A549 (cell line): ENCODE measurements around the gene TNS1. TPM values are rescaled to one million over a fixed set of nuclear protein-coding genes. Genes with fewer than 3 reads are reported as not detected.

Source experiments
- ATAC-seq, 2 experiments: fragments of 200-7000 bp in 1 of 2; fragments of >200 bp in 1 of 2; cut with Nextera tagmentation in 1 of 2; cut with Tn5 transposase in 1 of 2; 3 replicates each; pipeline versions ENCODE4 v1.8.0 to v1.9.1; 2018 to 2020; ENCODE audit warnings: mild to moderate bottlenecking in 1 of 2, moderate library complexity in 1 of 2
- CTCF ChIA-PET: fragments of 300-600 bp; sonication (Branson Sonifier 250); formaldehyde crosslinking; extraction: SDS; loops from one replicate; lab custom pipeline; 2021; ENCODE audit warnings: antibody characterized with exemption, inconsistent platforms; lab: Yijun Ruan, JAX
- POLR2A ChIA-PET: fragments of 350-600 bp; formaldehyde crosslinking; extraction: SDS; loops from one replicate; lab custom pipeline; 2021; ENCODE audit warnings: antibody characterized with exemption, inconsistent platforms; lab: Yijun Ruan, JAX
- DNase-seq, 2 experiments: peaks; one replicate each; pipeline versions ENCODE4 v3.0.0 to v3.0.0-alpha.2; 2011 to 2016; ENCODE audit warnings: low read depth in 1 of 2, low spot score in 1 of 2
- FAIRE-seq: peaks from 2 replicates; lab custom pipeline; 2011; peaks lifted over from hg19 to GRCh38; lab: Jason Lieb, UNC
- H3K27ac ChIP-seq, 2 experiments: fragments of >200 bp; sonication (Bioruptor Twin); formaldehyde crosslinking; 3 replicates each; pipeline ENCODE4 v1.5.1; 2016 to 2017
- H3K4me1 ChIP-seq: fragments of >200 bp; sonication (Bioruptor Twin); formaldehyde crosslinking; 3 replicates; pipeline ENCODE4 v1.6.1; 2016
- H3K4me2 ChIP-seq: fragments of >200 bp; sonication (Bioruptor Twin); formaldehyde crosslinking; 3 replicates; pipeline ENCODE4 v1.6.1; 2016
- H3K4me3 ChIP-seq: fragments of >200 bp; sonication (Bioruptor Twin); formaldehyde crosslinking; 3 replicates; pipeline ENCODE4 v1.5.1; 2016
- H3K9me3 ChIP-seq: fragments of >200 bp; sonication (Bioruptor Twin); formaldehyde crosslinking; 3 replicates; pipeline ENCODE4 v1.6.1; 2016
- BHLHE40 ChIP-seq: IDR thresholded peaks from 2 replicates; pipeline ENCODE4 v1.6.1; 2012; ENCODE audit warnings: low read depth, low read length, inconsistent platforms
- CHD4 ChIP-seq: fragments of 200-600 bp; sonication (generic); IDR thresholded peaks from 2 replicates; pipeline ENCODE4 v1.6.1; 2016; ENCODE audit warnings: antibody characterized with exemption, mild to moderate bottlenecking, borderline replicate concordance
- CTCF ChIP-seq: fragments of >200 bp; sonication (Bioruptor Twin); formaldehyde crosslinking; IDR thresholded peaks from 3 replicates; pipeline ENCODE4 v1.5.1; 2016
- EHMT2 ChIP-seq: fragments of 200-600 bp; sonication (generic); IDR thresholded peaks from 2 replicates; pipeline ENCODE4 v1.6.1; 2016; ENCODE audit warnings: antibody characterized with exemption, low read depth, mild to moderate bottlenecking, moderate library complexity
- FOSL2 ChIP-seq, 2 experiments: fragments of 450-650 bp in 1 of 2; fragments of >200 bp in 1 of 2; sonication (Bioruptor Twin) in 1 of 2; formaldehyde crosslinking; IDR thresholded peaks; 2 replicates each; pipeline versions ENCODE4 v1.5.0 to v1.6.1; 2016 to 2020; ENCODE audit warnings: mild to moderate bottlenecking in 1 of 2, moderate library complexity in 1 of 2
- GATA3 ChIP-seq: IDR thresholded peaks from 2 replicates; pipeline ENCODE4 v1.6.1; 2012; ENCODE audit warnings: borderline replicate concordance
- HES2 ChIP-seq: fragments of >200 bp; sonication (Bioruptor Twin); formaldehyde crosslinking; IDR thresholded peaks from 2 replicates; pipeline ENCODE4 v1.6.1; 2016
- HOXA7 ChIP-seq: fragments of 250-450 bp; sonication (Bioruptor Pico); IDR thresholded peaks from 2 replicates; pipeline ENCODE4 v1.5.0; 2020; ENCODE audit warnings: mild to moderate bottlenecking, moderate library complexity
- HOXB5 ChIP-seq: fragments of 250-450 bp; sonication (Bioruptor Pico); IDR thresholded peaks from 2 replicates; pipeline ENCODE4 v1.5.0; 2020; ENCODE audit warnings: mild to moderate bottlenecking, moderate library complexity
- JUNB ChIP-seq: fragments of >200 bp; sonication (Bioruptor Twin); formaldehyde crosslinking; IDR thresholded peaks from 2 replicates; pipeline ENCODE4 v1.6.1; 2016
- MAZ ChIP-seq: fragments of 150-350 bp; IDR thresholded peaks from 2 replicates; pipeline ENCODE4 v1.6.1; 2014; ENCODE audit warnings: antibody characterized with exemption, low read depth, low read length, borderline replicate concordance
- NPAS2 ChIP-seq: fragments of 250-450 bp; sonication (Bioruptor Pico); IDR thresholded peaks from 2 replicates; pipeline ENCODE4 v1.8.0; 2022; ENCODE audit warnings: mild to moderate bottlenecking, moderate library complexity, borderline replicate concordance
- TP53 ChIP-seq: fragments of 250-450 bp; sonication (Bioruptor Pico); IDR thresholded peaks from 2 replicates; pipeline ENCODE4 v1.5.0; 2021; ENCODE audit warnings: mild to moderate bottlenecking, moderate library complexity
- ZFP36 ChIP-seq: fragments of 450-650 bp; IDR thresholded peaks from 2 replicates; pipeline ENCODE4 v1.6.1; 2014; ENCODE audit warnings: borderline replicate concordance; ENCODE audit not compliant: partially characterized antibody
- WGBS: methylation state at CpG from one replicate; pipeline ENCODE4 v1.1.6; 2017; ENCODE audit errors: missing lambda C conversion rate; 5-methylcytosine and 5-hydroxymethylcytosine counted together
- polyA plus RNA-seq, 4 experiments: library from polyadenylated mRNA; depleted of rRNA in 3 of 4; stranded (reverse); fragments of >200 nt; fragmentation: RNase III in 1 of 4; extraction: RNeasy Plus Mini Kit Qiagen cat#74134 plus additional on column Dnase treatment in 1 of 4; gene quantifications; 2 replicates in 3 of 4; 3 replicates in 1 of 4; pipeline ENCODE4 v1.2.3, GENCODE V29; 2011 to 2017
- TF ChIP-seq, protein P1 (sequence below): fragments of 250-450 bp; sonication (Bioruptor Pico); IDR thresholded peaks from 2 replicates; pipeline ENCODE4 v1.5.0; 2020; ENCODE audit warnings: low read depth, mild to moderate bottlenecking, moderate library complexity
- TF ChIP-seq, protein P2 (sequence below): IDR thresholded peaks from 2 replicates; pipeline ENCODE4 v1.6.1; 2012

Gene TNS1
- polyA plus RNA-seq, 2 of the 4 experiments (the other 2 are of a cell fraction), result 4.9 to 10.6 TPM

DNA sequence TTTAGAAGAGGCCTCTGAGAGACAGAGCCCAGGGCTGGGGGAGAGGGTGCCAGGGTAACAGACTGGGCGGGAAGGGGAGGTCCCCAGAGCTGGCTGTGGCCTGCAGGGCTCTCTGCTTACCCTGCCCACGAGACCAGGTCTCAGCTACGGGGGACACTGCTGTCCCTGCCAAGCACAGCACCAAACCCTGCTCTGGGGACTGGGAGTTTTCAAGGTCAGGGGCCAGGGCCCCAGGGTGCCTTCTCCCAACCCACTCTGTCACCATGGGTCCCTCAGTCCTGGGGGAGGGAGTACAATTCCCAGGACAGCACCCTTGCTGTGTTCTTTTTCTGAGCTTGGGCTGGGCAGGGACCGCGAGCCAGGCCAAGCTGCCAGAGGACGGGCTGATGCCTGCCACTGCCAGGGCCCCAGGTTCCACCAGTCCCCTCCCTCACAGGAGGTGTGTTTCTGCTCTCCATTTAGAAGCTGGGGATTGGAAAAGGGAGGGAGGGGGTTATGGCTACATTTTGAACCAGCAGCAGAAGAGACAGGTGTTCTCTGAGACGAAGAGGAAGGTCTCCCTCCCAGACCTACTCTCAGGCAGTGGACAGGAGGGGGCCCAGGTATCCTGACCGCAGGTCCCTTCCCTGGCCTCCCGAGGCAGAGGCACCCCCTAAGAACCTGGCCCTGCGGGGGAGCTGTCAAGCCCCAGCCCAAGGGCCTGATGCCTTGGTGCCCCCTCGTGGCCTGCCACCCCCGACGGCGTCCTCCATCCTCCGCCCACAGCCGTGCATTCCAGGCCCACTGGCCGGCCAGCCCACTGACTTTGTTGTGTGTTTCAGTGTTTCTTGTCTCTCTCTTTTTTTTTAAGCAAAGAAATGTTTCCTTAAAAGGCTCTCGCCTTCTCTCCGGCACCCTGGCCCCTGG, 80.4 kb downstream of the TNS1 start:
- WGBS, result 70% methylated on average over 18 of the region's 19 CpGs
- H3K4me1 ChIP-seq, result peaks cover 57% of the 10 kb centered on the region
- FAIRE-seq, result no peak

DNA sequence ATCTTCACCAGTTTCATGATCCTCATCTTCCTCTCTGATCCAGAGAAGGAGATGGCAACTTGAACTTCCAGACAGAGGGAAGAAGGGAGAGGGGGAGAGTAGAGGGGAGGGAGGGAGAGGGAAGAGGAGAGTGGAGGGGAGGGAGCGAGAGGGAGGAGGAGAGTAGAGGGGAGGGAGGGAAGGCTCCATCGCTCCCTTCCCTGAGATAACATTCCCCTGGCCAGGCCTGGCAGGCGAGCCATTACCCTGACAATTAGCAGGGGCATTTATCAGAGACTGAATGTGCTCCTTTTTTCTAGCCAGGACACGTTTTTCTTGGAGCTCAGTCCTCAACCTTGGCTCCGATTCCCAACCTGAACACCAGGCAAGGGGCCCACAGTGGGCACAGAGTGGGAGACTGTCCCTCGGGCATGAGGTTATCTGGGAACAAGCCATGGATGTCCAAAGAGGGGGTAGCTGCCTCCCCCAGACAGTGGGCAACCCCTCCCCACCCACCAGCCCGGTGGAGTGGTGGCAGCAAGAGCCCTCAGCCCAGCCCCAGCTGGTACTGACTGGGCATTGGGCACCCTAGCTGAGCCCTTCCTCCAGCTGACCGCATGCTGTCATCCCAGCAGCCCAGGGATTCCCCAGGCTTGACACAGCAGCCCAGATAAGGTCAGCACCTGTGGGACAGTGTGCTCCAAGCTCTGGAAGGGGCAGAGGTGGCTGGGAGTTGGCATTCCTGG, 81.8 kb downstream of the TNS1 start:
- CTCF ChIA-PET, result interaction anchor here (0.6 to 2.4 kb wide), 11 partner anchors 12 to 267 kb away, joined by 3 to 14 read pairs (median 4); no protein-coding TSS in a partner anchor
- ATAC-seq, result peak in 1 of 2 experiments; percentile 34; a peak in 3 of 6 replicates
- H3K27ac ChIP-seq, result peak overlapping the region; percentile 61 to 85
- DNase-seq, result no peak
- no peaks in the 10 kb centered on the region for H3K9me3 ChIP-seq
- FAIRE-seq, result no peak
- WGBS, result 47% methylated on average over 6 of the region's 8 CpGs
- H3K4me3 ChIP-seq, result no peak overlapping the region
- H3K4me1 ChIP-seq, result peaks cover 70% of the 10 kb centered on the region
- TF ChIP-seq CHD4, result no peak
- H3K4me2 ChIP-seq, result no peak overlapping the region; the same call in 2 of the 3 replicates
- POLR2A ChIA-PET, result no interaction called here

More for the DNA sequence above, 80.4 kb downstream of the TNS1 start:
- ATAC-seq (peak in 1 of 2 experiments; percentile 12; a peak in 2 of 6 replicates), DNase-seq (no peak)
- H3K4me3 ChIP-seq, result no peak overlapping the region
- POLR2A ChIA-PET, result no interaction called here
- CTCF ChIA-PET, result interaction anchor here (0.6 to 2.4 kb wide), 7 partner anchors 11 to 137 kb away, joined by 3 to 14 read pairs (median 5); no protein-coding TSS in a partner anchor
- peak overlapping the region; percentile 36 to 85; a peak in 4 of 6 replicates for H3K27ac ChIP-seq
- H3K9me3 ChIP-seq, result no peaks in the 10 kb centered on the region
- TF ChIP-seq HOXA7 (CRISPR knock-in tag) (no peak), TP53 (CRISPR knock-in tag) (no peak), GATA3 (no peak), HOXB5 (no peak), NPAS2 (CRISPR knock-in tag) (no peak), ZFP36 (no peak), MAZ (no peak), CTCF (peak; percentile 7; the same call in 1 of the 3 replicates)
- TF ChIP-seq, protein P1, sequence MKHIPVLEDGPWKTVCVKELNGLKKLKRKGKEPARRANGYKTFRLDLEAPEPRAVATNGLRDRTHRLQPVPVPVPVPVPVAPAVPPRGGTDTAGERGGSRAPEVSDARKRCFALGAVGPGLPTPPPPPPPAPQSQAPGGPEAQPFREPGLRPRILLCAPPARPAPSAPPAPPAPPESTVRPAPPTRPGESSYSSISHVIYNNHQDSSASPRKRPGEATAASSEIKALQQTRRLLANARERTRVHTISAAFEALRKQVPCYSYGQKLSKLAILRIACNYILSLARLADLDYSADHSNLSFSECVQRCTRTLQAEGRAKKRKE (CRISPR knock-in tag), result no peak
- no peak overlapping the region for H3K4me2 ChIP-seq

DNA sequence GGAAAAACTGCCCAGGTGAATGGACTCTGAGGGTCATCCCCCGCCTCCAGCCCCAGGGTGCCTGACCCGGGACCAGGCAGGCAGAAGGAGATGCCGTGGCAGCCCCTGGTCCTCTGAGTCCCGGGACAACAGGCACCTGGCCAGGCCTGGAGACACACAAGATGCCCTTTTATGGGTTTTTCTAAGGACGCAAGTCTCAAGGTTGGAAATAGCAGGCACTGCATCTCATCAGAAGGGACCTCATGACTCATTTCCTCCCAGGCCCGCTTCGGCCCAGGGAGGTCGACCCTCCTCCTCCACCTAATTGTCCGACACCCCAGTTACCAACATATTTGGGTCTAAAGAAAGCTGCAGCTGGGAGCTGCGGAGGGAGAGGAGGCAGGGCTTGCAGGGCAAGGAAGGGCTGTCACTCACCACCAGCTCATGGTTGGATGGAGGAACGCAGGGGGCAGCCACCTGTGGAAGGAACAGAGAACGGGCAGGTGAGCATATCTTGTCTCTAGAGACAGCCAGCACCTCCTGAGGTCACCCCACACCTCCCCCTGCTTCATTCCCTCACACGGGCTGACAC, 82.9 kb downstream of the TNS1 start:
- Histone ChIP-seq H3K27ac (peak overlapping the region; percentile 61 to 85), H3K4me3 (no peak overlapping the region), H3K4me2 (peak overlapping the region; percentile 45)
- POLR2A ChIA-PET, result no interaction called here
- TF ChIP-seq HES2 (no peak), BHLHE40 (no peak), JUNB (no peak), FOSL2 (IDR thresholded peaks at IDR 0.05) (no peak), FOSL2 (CRISPR knock-in tag; IDR thresholded peaks at IDR 0.05) (0 out of 2 replicates have a peak, but pooled peaks have one; percentile 3), EHMT2 (no peak), HOXB5 (no peak)
- TF ChIP-seq, protein P2, sequence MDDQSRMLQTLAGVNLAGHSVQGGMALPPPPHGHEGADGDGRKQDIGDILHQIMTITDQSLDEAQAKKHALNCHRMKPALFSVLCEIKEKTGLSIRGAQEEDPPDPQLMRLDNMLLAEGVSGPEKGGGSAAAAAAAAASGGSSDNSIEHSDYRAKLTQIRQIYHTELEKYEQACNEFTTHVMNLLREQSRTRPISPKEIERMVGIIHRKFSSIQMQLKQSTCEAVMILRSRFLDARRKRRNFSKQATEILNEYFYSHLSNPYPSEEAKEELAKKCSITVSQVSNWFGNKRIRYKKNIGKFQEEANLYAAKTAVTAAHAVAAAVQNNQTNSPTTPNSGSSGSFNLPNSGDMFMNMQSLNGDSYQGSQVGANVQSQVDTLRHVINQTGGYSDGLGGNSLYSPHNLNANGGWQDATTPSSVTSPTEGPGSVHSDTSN, result no peak
- TF ChIP-seq, all 56 proteins: peak for 1
- 35% methylated on average over 12 of the region's 13 CpGs for WGBS
- no peak for FAIRE-seq
- peak in 1 of 2 experiments; percentile 25; a peak in 2 of 6 replicates for ATAC-seq
- H3K4me1 ChIP-seq, result peaks cover 77% of the 10 kb centered on the region
- DNase-seq, result peak in 1 of 2 experiments; percentile 32
- CTCF ChIA-PET, result interaction anchor here (0.9 to 1.7 kb wide), 6 partner anchors 13 to 33 kb away, joined by 3 to 4 read pairs (median 3); no protein-coding TSS in a partner anchor
- no peaks in the 10 kb centered on the region for H3K9me3 ChIP-seq
